CD4-positive, alpha-beta T cell (primary cell): ENCODE results near the gene USP16. TPM values are rescaled to one million over a fixed set of nuclear protein-coding genes. Genes with fewer than 3 reads are reported as not detected.

Experiments used
- ATAC-seq: fragments of 200-7000 bp; cut with Tn5 transposase; one replicate; pipeline ENCODE4 v1.10.0; 2022; ENCODE audit warnings: mild to moderate bottlenecking; ENCODE audit not compliant: poor library complexity
- CTCF ChIA-PET: fragments of 350-600 bp; sonication (Branson Sonifier 250); formaldehyde crosslinking; loops from one replicate; lab custom pipeline; 2021; ENCODE audit warnings: antibody characterized with exemption, inconsistent platforms; lab: Charles Lee
- POLR2A ChIA-PET: fragments of 350-600 bp; sonication (Branson Sonifier 250); formaldehyde crosslinking; loops from one replicate; lab custom pipeline; 2021; ENCODE audit warnings: antibody characterized with exemption, inconsistent platforms; lab: Charles Lee
- DNase-seq, 14 experiments: peaks; one replicate each; pipeline ENCODE4 v3.0.0-alpha.2; 2013 to 2020; ENCODE audit warnings: mixed read lengths in 2 of 14
- H3K27ac ChIP-seq, 2 donors: one replicate each; pipeline versions ENCODE4 v1.5.1 to v1.7.0; 2013; ENCODE audit warnings: low read length in 2 of 2, low read depth in 1 of 2, mild to moderate bottlenecking in 1 of 2
- H3K27me3 ChIP-seq, 2 experiments: 1 replicate in 1 of 2; 2 replicates in 1 of 2; pipeline versions ENCODE4 v1.6.1 to v1.7.0; 2013; ENCODE audit warnings: low read length in 2 of 2, control low read depth in 1 of 2, mild to moderate bottlenecking in 1 of 2, moderate library complexity in 1 of 2; ENCODE audit not compliant: insufficient read depth in 2 of 2, control insufficient read depth in 1 of 2
- H3K36me3 ChIP-seq: one replicate; pipeline ENCODE4 v1.6.1; 2013; ENCODE audit warnings: low read length, control low read depth; ENCODE audit not compliant: insufficient read depth
- H3K4me1 ChIP-seq: one replicate; pipeline ENCODE4 v1.6.1; 2013; ENCODE audit warnings: low read length, control low read depth; ENCODE audit not compliant: insufficient read depth
- H3K4me3 ChIP-seq: one replicate; pipeline ENCODE4 v1.5.1; 2013; ENCODE audit warnings: mild to moderate bottlenecking, low read length, moderate library complexity
- H3K9me3 ChIP-seq, 2 experiments: 1 replicate in 1 of 2; 2 replicates in 1 of 2; pipeline versions ENCODE4 v1.6.1 to v1.7.0; 2013; ENCODE audit warnings: low read length in 2 of 2, mild to moderate bottlenecking in 2 of 2, control low read depth in 1 of 2, moderate library complexity in 1 of 2; ENCODE audit not compliant: control insufficient read depth in 1 of 2, insufficient read depth in 1 of 2
- H3K27ac Mint-ChIP-seq: one replicate; pipeline ENCODE4 v1.8.0; 2020; ENCODE audit warnings: mixed read lengths
- H3K27me3 Mint-ChIP-seq: one replicate; pipeline ENCODE4 v1.8.0; 2021; ENCODE audit warnings: mixed read lengths
- H3K36me3 Mint-ChIP-seq: one replicate; pipeline ENCODE4 v1.8.0; 2021; ENCODE audit warnings: low read depth, mixed read lengths
- H3K4me1 Mint-ChIP-seq: one replicate; pipeline ENCODE4 v1.8.0; 2021; ENCODE audit warnings: low read depth, mixed read lengths
- H3K4me3 Mint-ChIP-seq: one replicate; pipeline ENCODE4 v1.8.0; 2020; ENCODE audit warnings: mild to moderate bottlenecking, mixed read lengths
- H3K9me3 Mint-ChIP-seq: one replicate; pipeline ENCODE4 v1.8.0; 2020; ENCODE audit warnings: mixed read lengths
- intact Hi-C, 2 experiments: fragments of 100-400 bp; cut with DNase I in 1 of 2; cut with micrococcal nuclease in 1 of 2; formaldehyde crosslinking; loops; one replicate each; pipeline versions ENCODE4 v1.15.1 to v1.9.0; 2023 to 2025; cut with DNase I, micrococcal nuclease
- polyA plus RNA-seq, 2 donors: library from polyadenylated mRNA; unstranded; fragments of 120-200 nt; gene quantifications; one replicate each; pipeline ENCODE4 v1.2.1, GENCODE V29; 2013
- total RNA-seq, 174 experiments: library from RNA in 2 of 174; stranded (reverse) in 2 of 174; gene quantifications; one replicate each; pipeline ENCODE4 v1.2.3 and lab custom pipeline; 2021 to 2026
- TF ChIP-seq, protein P1 (sequence below): fragments of 200-600 bp; IDR thresholded peaks from one replicate; pipeline ENCODE4 v1.8.0; 2022; ENCODE audit warnings: antibody characterized with exemption, mild to moderate bottlenecking

Gene USP16
- total RNA-seq (10 to 100 TPM; 79.7 to 81.7 TPM), total RNA-seq (lab: John Stamatoyannopoulos, UW) (92.1 to 269 (median 162) reads per million in 172 experiments)
- polyA plus RNA-seq (2013, experiment 1 of 2), result 52.4 TPM
- 53.6 TPM for polyA plus RNA-seq (2013, experiment 2 of 2)

GRCh38 chr21:29024474-29025327 is at the start of gene USP16:
Gene USP16, plus strand, starts transcription at chr21:29024668. Its CDS starts 3,246 bp downstream, at chr21:29027914.
- Mint-ChIP-seq H3K4me1 (peaks cover 61% of the 10 kb centered on the region), H3K36me3 (peaks cover 38% of the 10 kb centered on the region), H3K27me3 (no peaks in the 10 kb centered on the region), H3K4me3 (peak within 1 kb of the TSS; percentile 97), H3K9me3 (no peaks in the 10 kb centered on the region), H3K27ac (peak within 1 kb of the TSS; percentile 99)
- peaks cover 15% of the 10 kb centered on the region for H3K36me3 ChIP-seq
- intact Hi-C loops, result loop anchor here (1.0 kb wide), 4 partner anchors 22 to 49 kb away; partner anchors contain the start of genes CCT8 (in 1 of the 2) and LTN1 (in 1 of the 2)
- H3K9me3 ChIP-seq, result no peaks in the 10 kb centered on the region
- ATAC-seq (peak; percentile 87), DNase-seq (peak; percentile 86 to 98 (median 90))
- H3K4me1 ChIP-seq, result peaks cover 44% of the 10 kb centered on the region
- TF ChIP-seq, protein P1, sequence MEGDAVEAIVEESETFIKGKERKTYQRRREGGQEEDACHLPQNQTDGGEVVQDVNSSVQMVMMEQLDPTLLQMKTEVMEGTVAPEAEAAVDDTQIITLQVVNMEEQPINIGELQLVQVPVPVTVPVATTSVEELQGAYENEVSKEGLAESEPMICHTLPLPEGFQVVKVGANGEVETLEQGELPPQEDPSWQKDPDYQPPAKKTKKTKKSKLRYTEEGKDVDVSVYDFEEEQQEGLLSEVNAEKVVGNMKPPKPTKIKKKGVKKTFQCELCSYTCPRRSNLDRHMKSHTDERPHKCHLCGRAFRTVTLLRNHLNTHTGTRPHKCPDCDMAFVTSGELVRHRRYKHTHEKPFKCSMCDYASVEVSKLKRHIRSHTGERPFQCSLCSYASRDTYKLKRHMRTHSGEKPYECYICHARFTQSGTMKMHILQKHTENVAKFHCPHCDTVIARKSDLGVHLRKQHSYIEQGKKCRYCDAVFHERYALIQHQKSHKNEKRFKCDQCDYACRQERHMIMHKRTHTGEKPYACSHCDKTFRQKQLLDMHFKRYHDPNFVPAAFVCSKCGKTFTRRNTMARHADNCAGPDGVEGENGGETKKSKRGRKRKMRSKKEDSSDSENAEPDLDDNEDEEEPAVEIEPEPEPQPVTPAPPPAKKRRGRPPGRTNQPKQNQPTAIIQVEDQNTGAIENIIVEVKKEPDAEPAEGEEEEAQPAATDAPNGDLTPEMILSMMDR, result no peak
- H3K27me3 ChIP-seq, result no peaks in the 10 kb centered on the region
- ChIA-PET POLR2A (interaction anchor here (0.8 to 14.8 kb wide), 25 partner anchors 9 to 425 kb away, joined by 3 to 479 read pairs (median 7); partner anchors contain the start of genes BACH1, CCT8 and LTN1), CTCF (interaction anchor here (0.6 to 2.7 kb wide), 11 partner anchors 13 to 279 kb away, joined by 3 to 23 read pairs (median 3); partner anchors contain the start of gene LTN1)
- peak within 1 kb of the TSS; percentile 97 for H3K27ac ChIP-seq
- H3K4me3 ChIP-seq, result peak within 1 kb of the TSS; percentile 78

DNA sequence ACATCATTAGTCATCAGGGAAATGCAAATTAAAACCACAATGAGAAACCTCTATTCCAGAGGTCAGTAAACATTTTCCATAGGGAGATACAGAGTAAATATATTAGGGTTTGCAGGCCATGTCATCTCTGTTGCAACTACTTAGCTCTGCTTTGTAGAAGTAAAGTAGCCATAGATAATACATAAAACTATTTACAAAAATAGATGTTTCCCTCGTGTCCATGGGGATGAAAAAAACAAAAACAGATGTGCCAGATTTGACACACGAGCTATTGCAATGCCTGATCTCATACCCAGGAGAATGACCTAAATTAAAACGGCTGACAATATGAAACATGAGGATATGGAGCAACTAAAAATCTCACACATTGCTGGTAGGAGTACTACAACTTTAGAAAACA is 49.1 kb upstream of the USP16 start:
- no peak overlapping the region for H3K27ac Mint-ChIP-seq
- intact Hi-C loops, result no loop called here
- Histone ChIP-seq H3K4me1 (no peaks in the 10 kb centered on the region), H3K27me3 (no peaks in the 10 kb centered on the region), H3K27ac (no peak overlapping the region), H3K9me3 (no peaks in the 10 kb centered on the region), H3K4me3 (no peak overlapping the region), H3K36me3 (peaks cover 55% of the 10 kb centered on the region)
- ChIA-PET CTCF (interaction anchor here (0.6 to 1.2 kb wide), 2 partner anchors 50 to 268 kb away, joined by 3 to 4 read pairs; partner anchors contain the start of gene USP16), POLR2A (interaction anchor here (2.5 kb wide), 1 partner anchor 49 kb away, joined by 9 read pairs; the partner anchor contains the start of gene USP16)
- TF ChIP-seq, protein P1, result no peak
- no peak for DNase-seq
- H3K4me3 Mint-ChIP-seq, result no peak overlapping the region
- H3K36me3 Mint-ChIP-seq, result peaks cover 81% of the 10 kb centered on the region
- H3K27me3 Mint-ChIP-seq, result no peaks in the 10 kb centered on the region
- no peaks in the 10 kb centered on the region for H3K9me3 Mint-ChIP-seq
- H3K4me1 Mint-ChIP-seq, result peaks cover 24% of the 10 kb centered on the region
- no peak for ATAC-seq

DNA sequence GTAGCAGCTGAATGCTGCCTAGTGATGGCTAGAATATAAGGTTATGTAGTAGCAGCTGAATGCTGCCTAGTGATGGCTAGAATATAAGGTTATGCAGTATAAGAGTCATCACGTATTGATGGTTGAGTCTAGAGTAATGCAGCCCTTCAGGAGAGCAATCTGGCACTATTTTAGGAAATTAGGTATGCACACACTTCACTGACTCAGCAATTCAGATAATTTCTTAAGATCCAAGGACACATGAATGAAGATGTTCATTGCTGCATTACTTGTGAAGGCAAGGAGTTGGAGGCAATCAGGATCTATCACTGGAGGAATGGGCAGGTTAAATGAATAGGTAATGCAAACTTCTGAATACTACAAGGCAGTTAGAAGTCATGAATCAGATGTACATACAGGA is 45.4 kb upstream of the USP16 start:
- no peaks in the 10 kb centered on the region for H3K9me3 ChIP-seq
- Mint-ChIP-seq H3K4me3 (no peak overlapping the region), H3K36me3 (peaks cover 87% of the 10 kb centered on the region), H3K4me1 (peaks cover 21% of the 10 kb centered on the region), H3K27me3 (no peaks in the 10 kb centered on the region), H3K9me3 (no peaks in the 10 kb centered on the region), H3K27ac (no peak overlapping the region)
- no peak overlapping the region for H3K4me3 ChIP-seq
- no peak overlapping the region for H3K27ac ChIP-seq
- DNase-seq (no peak), ATAC-seq (no peak)
- no peaks in the 10 kb centered on the region for H3K4me1 ChIP-seq
- TF ChIP-seq, protein P1, result no peak
- intact Hi-C loops, result no loop called here
- ChIA-PET POLR2A (interaction anchor here (1.1 kb wide), 1 partner anchor 24 kb away, joined by 3 read pairs; no protein-coding TSS in a partner anchor), CTCF (no interaction called here)
- H3K36me3 ChIP-seq, result peaks cover 71% of the 10 kb centered on the region
- H3K27me3 ChIP-seq, result no peaks in the 10 kb centered on the region
